ENCODE results near the gene ZNF385B. TPM values are rescaled to one million over a fixed set of nuclear protein-coding genes. Genes with fewer than 3 reads are reported as not detected.

The ZNF385B gene
- total RNA-seq, 1 experiment from 2014 or later = 2.3 TPM

- no peak for DNase-seq (ENCODE audit: extremely low read depth, low read depth)
Measured at GRCh38 chr2:179594268-179595112, 266.9 kb downstream of the ZNF385B start.

DNA sequence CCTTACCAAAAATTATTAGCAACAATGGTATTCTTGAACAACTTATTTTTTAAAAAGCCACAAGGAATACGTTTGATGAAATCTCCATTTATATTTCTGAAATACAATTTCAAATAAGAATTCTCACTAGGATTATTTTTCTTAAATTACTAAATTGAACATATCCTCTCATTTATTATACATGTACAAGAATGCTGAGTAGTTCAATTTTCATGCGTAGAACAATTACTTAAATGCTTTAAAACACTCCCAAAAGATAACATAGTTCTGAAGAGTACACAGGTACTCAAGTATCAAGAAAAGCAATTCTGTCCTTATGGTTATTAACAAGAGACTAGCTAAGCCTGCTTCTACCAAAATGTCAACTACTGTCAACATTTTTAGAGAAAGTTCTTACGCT, 268.1 kb downstream of the ZNF385B start:
- no peak for DNase-seq (ENCODE audit: extremely low read depth, low read depth)

DNA sequence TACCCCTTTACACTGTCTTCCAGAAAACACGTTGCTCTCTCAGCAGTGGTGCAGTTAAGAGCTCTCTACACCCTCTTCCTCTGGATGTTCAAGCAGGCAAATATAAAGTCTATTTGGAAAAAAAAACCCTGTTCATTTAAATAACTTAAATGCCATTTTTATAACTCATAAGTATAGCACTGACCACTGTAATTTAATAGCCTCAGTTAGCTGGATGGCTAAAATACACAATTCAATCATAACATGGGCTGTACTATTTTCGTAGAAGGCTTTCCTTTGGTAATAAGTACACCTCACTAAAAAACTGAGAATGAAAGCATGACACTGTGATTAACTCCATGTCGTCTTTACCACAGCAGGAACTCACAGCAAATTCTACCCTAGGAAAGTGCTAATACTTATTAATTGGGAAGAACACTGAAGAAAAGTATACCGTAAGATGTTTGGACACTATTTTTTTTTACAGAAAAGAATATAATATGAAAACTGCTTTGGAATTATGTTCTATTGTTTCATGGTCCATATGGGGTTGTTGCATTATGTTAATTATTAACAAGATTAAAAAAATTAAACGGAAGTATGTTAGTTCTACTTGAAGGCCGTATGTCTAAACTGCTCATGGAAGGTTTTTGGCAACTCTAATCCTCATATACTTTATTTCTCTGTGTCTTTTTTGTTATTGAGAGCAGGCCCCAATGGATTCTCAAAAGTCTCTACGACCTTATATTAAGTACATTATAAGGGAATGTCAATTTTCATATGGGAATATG, 269.1 kb downstream of the ZNF385B start:
- DNase-seq (ENCODE audit: extremely low read depth, low read depth) = no peak

DNA sequence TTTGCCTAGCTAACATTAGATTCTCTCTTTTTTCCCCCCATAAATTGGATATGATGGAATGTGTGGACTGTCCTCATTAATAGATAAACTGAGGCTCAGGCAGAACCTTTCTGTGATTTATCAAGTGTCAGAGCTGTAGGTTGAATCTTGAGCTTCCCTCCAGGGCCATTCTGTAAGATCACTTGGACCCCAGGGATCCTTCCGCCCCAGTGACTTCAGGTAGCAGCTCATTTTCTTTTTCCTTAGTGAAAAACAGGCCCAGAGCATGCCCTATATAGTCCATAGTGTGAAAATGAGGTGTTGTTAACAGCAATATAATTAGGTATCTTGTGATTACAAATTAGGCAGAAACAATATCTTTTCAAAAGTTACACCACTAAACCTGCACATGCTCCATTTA, 269.7 kb downstream of the ZNF385B start:
- no peak for DNase-seq (ENCODE audit: extremely low read depth, low read depth)

DNA sequence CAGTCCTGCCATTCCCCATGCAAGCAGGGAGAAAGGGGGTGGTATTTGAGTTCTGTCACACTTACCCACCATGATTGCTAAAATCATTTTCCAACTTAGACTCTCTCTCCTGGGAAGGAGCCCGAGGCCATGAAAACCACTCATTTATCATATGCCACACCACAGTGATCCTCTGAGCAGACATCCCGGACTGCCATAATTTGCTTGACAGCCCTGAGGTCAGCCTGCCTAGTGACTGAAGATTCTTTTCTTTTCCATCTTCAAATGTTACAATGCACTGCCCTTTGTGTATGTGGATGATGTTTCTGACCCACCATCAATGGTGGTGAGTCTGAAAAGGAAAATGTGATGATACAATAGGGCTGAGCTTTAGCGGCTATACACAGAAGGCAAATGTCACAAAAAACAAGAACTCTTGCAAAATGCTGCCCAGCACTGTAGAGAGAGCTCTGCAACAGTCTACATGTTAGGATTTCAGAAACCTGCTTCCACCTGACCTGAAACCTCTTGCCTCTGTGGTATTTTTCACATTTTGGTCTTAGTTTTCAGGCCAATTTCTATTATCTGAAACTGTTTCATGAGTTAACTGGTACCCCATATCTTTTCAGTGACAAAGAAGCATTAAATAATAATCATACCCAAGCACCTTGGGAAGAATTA, 272.8 kb downstream of the ZNF385B start:
- DNase-seq (ENCODE audit: extremely low read depth, low read depth) = no peak

- no peak for DNase-seq (ENCODE audit: extremely low read depth, low read depth)
Measured at GRCh38 chr2:179584760-179585159, 276.7 kb downstream of the ZNF385B start.

GRCh38 chr2:179581605-179582004, 279.8 kb downstream of the ZNF385B start:
- DNase-seq (ENCODE audit: extremely low read depth, low read depth) = no peak

- no peak for DNase-seq (ENCODE audit: extremely low read depth, low read depth)
Measured at GRCh38 chr2:179580378-179581146, 280.9 kb downstream of the ZNF385B start.

DNA sequence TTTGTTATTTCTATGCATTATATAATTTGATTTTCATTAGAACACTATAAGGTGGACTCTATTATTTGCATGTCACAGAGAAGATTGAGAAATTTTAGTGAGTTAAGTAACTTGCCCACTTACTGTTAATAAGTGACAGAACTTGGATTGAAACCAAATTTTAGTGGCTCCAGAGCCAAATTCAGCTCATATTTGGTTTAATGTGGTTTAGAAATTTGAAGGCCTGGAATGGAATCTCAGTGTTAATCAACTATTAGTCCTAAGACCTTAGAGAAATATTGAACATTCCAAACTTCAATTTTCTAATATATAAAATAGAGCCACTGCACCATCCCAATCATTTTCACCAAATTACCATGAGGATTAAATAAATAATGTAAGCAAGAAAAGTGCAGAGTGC, 281.6 kb downstream of the ZNF385B start:
- DNase-seq (ENCODE audit: extremely low read depth, low read depth) = no peak

- DNase-seq (ENCODE audit: extremely low read depth, low read depth) = no peak
Measured at GRCh38 chr2:179578171-179578916, 283.1 kb downstream of the ZNF385B start.

DNA sequence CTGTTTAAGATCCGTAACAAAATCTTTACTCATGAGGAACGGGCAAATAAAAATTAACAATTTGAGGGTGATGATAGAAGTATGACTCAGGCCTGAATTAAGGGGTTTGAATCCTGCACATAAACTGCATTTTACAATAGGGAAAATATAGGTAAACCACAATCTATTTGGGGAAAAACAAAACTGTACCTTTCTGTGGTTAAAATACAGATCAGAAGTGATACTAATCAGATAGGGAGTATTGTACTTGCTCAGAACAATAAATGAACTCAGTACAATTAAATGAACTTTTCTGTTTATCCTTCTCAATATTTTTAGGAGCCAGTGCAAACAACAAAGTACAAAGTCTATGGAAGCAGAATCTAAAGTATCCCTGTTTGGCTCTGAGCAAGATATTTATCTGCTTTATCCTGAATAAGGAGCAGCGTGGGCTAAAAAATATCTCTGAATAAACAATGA, 287.3 kb downstream of the ZNF385B start:
- no peak for DNase-seq (ENCODE audit: extremely low read depth, low read depth)

DNA sequence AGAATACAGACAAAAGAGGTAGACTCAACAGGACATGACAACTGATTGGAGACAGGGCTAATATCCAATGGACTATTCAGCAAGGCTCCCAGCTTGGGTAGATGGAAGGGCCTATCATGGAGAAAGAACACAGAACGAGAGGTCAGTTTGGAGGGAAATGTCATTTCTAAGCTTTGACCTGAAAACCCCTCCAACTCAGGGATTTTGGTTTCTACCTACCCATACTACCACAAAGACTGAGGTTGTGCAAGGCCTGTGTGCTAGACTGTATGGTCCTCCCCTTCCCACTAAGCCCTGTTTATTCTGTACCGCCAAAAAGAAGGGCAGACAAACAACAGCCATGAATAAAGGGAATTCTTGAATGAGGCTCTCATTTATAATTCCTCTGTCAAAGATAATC, 288.9 kb downstream of the ZNF385B start:
- DNase-seq (ENCODE audit: extremely low read depth, low read depth) = no peak

GRCh38 chr2:179571721-179572120, 289.7 kb downstream of the ZNF385B start:
- no peak for DNase-seq (ENCODE audit: extremely low read depth, low read depth)

DNA sequence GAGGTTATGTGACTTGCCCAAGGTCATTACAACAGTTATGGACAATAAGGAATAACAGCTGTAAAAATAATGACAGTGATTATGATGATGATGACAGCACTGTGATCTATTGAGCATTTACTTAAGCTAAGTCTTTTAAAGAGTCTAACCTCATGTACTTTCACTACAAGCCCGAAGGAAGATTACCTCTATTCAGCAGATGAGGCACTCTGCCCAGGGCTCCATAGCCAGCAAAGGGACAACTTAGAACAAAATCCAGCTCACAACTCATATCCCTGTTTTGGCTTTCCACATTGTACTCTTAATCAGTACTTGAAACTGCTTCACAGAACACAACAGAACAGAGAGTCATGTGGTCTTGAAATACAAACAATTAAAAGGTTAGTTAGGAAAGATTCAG, 290.2 kb downstream of the ZNF385B start:
- DNase-seq (ENCODE audit: extremely low read depth, low read depth) = no peak

GRCh38 chr2:179569831-179570233, 291.6 kb downstream of the ZNF385B start:
- no peak for DNase-seq (ENCODE audit: extremely low read depth, low read depth)

DNA sequence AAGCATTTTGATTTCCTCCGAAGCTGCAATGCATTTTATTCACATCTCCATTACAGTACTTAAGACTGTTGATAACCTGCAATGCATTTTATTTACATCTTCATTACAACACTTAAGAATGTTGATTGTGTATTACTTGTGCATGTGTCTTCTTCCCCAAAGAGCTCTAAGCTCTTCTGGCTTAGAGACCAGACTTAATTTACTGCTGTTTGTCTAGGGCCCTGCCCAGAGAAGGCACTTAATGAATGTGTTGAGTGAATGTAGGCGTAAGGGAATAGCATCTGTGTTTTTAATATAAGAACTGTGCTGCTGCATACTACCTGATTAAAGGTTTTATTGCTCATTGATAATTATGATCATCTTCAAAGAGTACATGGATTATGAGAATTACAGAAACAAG, 295.6 kb downstream of the ZNF385B start:
- no peak for DNase-seq (ENCODE audit: extremely low read depth, low read depth)

GRCh38 chr2:179562330-179562885, 299.0 kb downstream of the ZNF385B start:
- DNase-seq (ENCODE audit: extremely low read depth, low read depth) = no peak

DNA sequence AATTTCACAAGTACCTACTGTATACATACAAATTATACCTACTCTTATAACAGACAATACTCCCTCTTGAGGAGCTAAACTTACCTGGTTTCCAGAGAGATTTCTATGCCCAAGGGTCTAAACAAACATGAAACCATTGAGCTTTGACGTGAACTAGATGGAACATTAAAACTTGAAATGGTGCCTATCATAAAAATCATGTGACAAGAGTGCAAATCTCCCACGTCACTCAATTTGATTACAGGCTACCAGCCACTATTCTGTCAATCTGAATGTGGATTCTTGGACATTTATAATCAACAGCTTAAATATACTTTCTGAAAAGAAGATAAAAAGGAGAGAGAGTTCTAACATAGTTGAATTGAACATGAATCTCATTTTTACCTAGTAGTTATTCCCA, 299.7 kb downstream of the ZNF385B start:
- DNase-seq (ENCODE audit: extremely low read depth, low read depth) = no peak

GRCh38 chr2:179560257-179560735, 301.1 kb downstream of the ZNF385B start:
- DNase-seq (ENCODE audit: extremely low read depth, low read depth) = no peak

Data from NCI-H460 (cell line).